Hepatocyte (in vitro differentiated cells): Measurements from ENCODE around the gene FHOD3.

ENCODE experiments used
- CTCF ChIP-seq: fragments of 200-600 bp; sonication (generic); IDR thresholded peaks from 2 replicates; pipeline ENCODE4 v1.5.1; 2016; ENCODE audit warnings: antibody characterized with exemption, mild to moderate bottlenecking; ENCODE audit not compliant: poor library complexity
- EZH2 ChIP-seq: fragments of 200-600 bp; sonication (generic); IDR thresholded peaks from 2 replicates; pipeline ENCODE4 v1.6.1; 2016; ENCODE audit warnings: antibody characterized with exemption, mild to moderate bottlenecking, borderline replicate concordance
- EZH2phosphoT487 ChIP-seq: fragments of 200-600 bp; sonication (generic); IDR thresholded peaks from one replicate; pipeline ENCODE4 v1.6.1; 2018; ENCODE audit warnings: antibody characterized with exemption, mild to moderate bottlenecking, low read depth, moderate library complexity; ENCODE audit not compliant: unreplicated experiment, severe bottlenecking

- TF ChIP-seq CTCF: no peak
- no peak for TF ChIP-seq EZH2
- TF ChIP-seq EZH2phosphoT487: no peak
Observed at GRCh38 chr18:36770315-36770946, 472.9 kb downstream of the FHOD3 start.
